HepG2 (cell line): Measurements from ENCODE around the gene IFIH1. TPM values are rescaled to one million over a fixed set of nuclear protein-coding genes. Genes with fewer than 3 reads are reported as not detected.

Source experiments
- ATAC-seq: fragments of 200-7000 bp; cut with Tn5 transposase; 3 replicates; pipeline ENCODE4 v1.9.1; 2020; ENCODE audit warnings: mild to moderate bottlenecking, moderate library complexity
- BruUV-seq: library from RNA; stranded (reverse); fragments of 400-500 nt; replicated peaks from 2 replicates; lab custom pipeline; 2021; lab: Mats Ljungman, UMichigan
- CTCF ChIA-PET: fragments of 300-600 bp; formaldehyde crosslinking; extraction: SDS; loops from one replicate; lab custom pipeline; 2021; ENCODE audit warnings: low total read pairs, inconsistent platforms, low intra/inter-chr PET ratio; lab: Yijun Ruan, JAX
- POLR2A ChIA-PET: fragments of 350-600 bp; sonication (Branson Sonifier 250); formaldehyde crosslinking; loops from one replicate; lab custom pipeline; 2020; ENCODE audit warnings: antibody characterized with exemption, inconsistent platforms; lab: Yijun Ruan, JAX
- DNase-seq: peaks from one replicate; pipeline ENCODE4 v3.0.0-alpha.2; 2015; ENCODE audit warnings: low spot score
- FAIRE-seq: peaks from 3 replicates; lab custom pipeline; 2011; peaks lifted over from hg19 to GRCh38; lab: Jason Lieb, UNC
- H2AFZ ChIP-seq: one replicate; pipeline ENCODE4 v1.6.1; 2011; ENCODE audit warnings: low read length, inconsistent platforms
- H3K27ac ChIP-seq: fragments of 300-600 bp; 3 replicates; pipeline ENCODE4 v1.8.0; 2011; ENCODE audit warnings: mixed run types, mild to moderate bottlenecking, mixed read lengths, low read length, inconsistent platforms; ENCODE audit not compliant: insufficient read depth; ENCODE audit errors: extremely low read length
- H3K27me3 ChIP-seq, 2 experiments: fragments of 200-600 bp in 1 of 2; 2 replicates in 1 of 2; 3 replicates in 1 of 2; pipeline versions ENCODE4 v1.6.0 to v1.8.0; 2011; ENCODE audit warnings: low read length in 2 of 2, mild to moderate bottlenecking in 2 of 2, moderate library complexity in 2 of 2, inconsistent platforms in 1 of 2; ENCODE audit not compliant: insufficient read depth in 2 of 2, control insufficient read depth in 1 of 2
- H3K36me3 ChIP-seq, 2 experiments: fragments of 200-600 bp in 1 of 2; replicated peaks in 1 of 2; 2 replicates in 1 of 2; 3 replicates in 1 of 2; pipeline versions ENCODE4 v1.5.1 to v1.8.0; 2011; ENCODE audit warnings: low read length in 2 of 2, inconsistent platforms in 1 of 2; ENCODE audit not compliant: insufficient read depth in 2 of 2, control insufficient read depth in 1 of 2
- H3K4me1 ChIP-seq: 2 replicates; pipeline ENCODE4 v1.5.1; 2012; ENCODE audit warnings: low read length, inconsistent platforms; ENCODE audit not compliant: insufficient read depth
- H3K4me2 ChIP-seq: 2 replicates; pipeline ENCODE4 v1.6.0; 2011; ENCODE audit warnings: low read depth, low read length, inconsistent platforms
- H3K4me3 ChIP-seq, 3 experiments: fragments of 200-600 bp in 1 of 3; sonication (generic), shearing (Covaris generic) in 1 of 3; replicated peaks in 1 of 3; 2 replicates each; pipeline ENCODE4 v1.5.1; 2011 to 2016; ENCODE audit warnings: low read length in 3 of 3, inconsistent platforms in 2 of 3, low read depth in 2 of 3, mild to moderate bottlenecking in 2 of 3, control low read depth in 1 of 3, mixed read lengths in 1 of 3; ENCODE audit not compliant: insufficient read depth in 1 of 3
- H3K79me2 ChIP-seq: one replicate; pipeline ENCODE4 v1.6.1; 2011; ENCODE audit warnings: low read length, inconsistent platforms; ENCODE audit not compliant: insufficient read depth
- H3K9ac ChIP-seq: 2 replicates; pipeline ENCODE4 v1.6.0; 2011; ENCODE audit warnings: mild to moderate bottlenecking, low read depth, low read length, inconsistent platforms; ENCODE audit not compliant: insufficient read depth
- H3K9me3 ChIP-seq: 2 replicates; pipeline ENCODE4 v1.5.1; 2012; ENCODE audit warnings: mild to moderate bottlenecking, low read length
- H4K20me1 ChIP-seq: 2 replicates; pipeline ENCODE4 v1.6.0; 2011; ENCODE audit warnings: inconsistent platforms, mild to moderate bottlenecking, low read length, moderate library complexity; ENCODE audit not compliant: insufficient read depth
- ATF3 ChIP-seq: sonication (generic); formaldehyde crosslinking; IDR thresholded peaks from 2 replicates; pipeline ENCODE4 v1.4.0; 2020; ENCODE audit warnings: missing genetic modification reagents
- EEA1 ChIP-seq: sonication (generic); formaldehyde crosslinking; IDR thresholded peaks from 2 replicates; pipeline ENCODE4 v1.5.1; 2020; ENCODE audit warnings: mild to moderate bottlenecking, missing genetic modification reagents, borderline replicate concordance
- TAF1 ChIP-seq: sonication (generic); formaldehyde crosslinking; IDR thresholded peaks from 2 replicates; pipeline ENCODE4 v1.4.0; 2020; ENCODE audit warnings: missing genetic modification reagents
- TERF1 ChIP-seq: sonication (generic); formaldehyde crosslinking; IDR thresholded peaks from 2 replicates; pipeline ENCODE4 v1.8.0; 2022; ENCODE audit warnings: mild to moderate bottlenecking, missing genetic modification reagents, moderate library complexity
- ZNF121 ChIP-seq: sonication (generic); formaldehyde crosslinking; IDR thresholded peaks from 2 replicates; pipeline ENCODE4 v1.5.0; 2020; ENCODE audit warnings: mild to moderate bottlenecking, missing genetic modification reagents
- ZNF660 ChIP-seq: sonication (generic); formaldehyde crosslinking; IDR thresholded peaks from 2 replicates; pipeline ENCODE4 v1.5.1; 2020; ENCODE audit warnings: mild to moderate bottlenecking, low read depth, missing genetic modification reagents, borderline replicate concordance
- ZNF670 ChIP-seq: sonication (generic); formaldehyde crosslinking; IDR thresholded peaks from 2 replicates; pipeline ENCODE4 v1.8.0; 2022; ENCODE audit warnings: mild to moderate bottlenecking, missing genetic modification reagents, borderline replicate concordance
- WGBS: methylation state at CpG from one replicate; pipeline ENCODE4 v1.1.6; 2017; ENCODE audit warnings: low lambda C conversion rate; 5-methylcytosine and 5-hydroxymethylcytosine counted together
- in situ Hi-C: cut with HindIII; loops from 2 replicates; pipeline ENCODE4 v1.10.0; 2017; ENCODE audit warnings: low pct_unique_long_range_greater_than_20kb; ENCODE audit not compliant: extremely low pct_ligation_motif_present
- intact Hi-C: fragments of 100-400 bp; cut with micrococcal nuclease; formaldehyde crosslinking; loops from one replicate; pipeline ENCODE4 v1.10.0; 2022; ENCODE audit not compliant: unreplicated experiment
- polyA plus RNA-seq, 8 experiments: library from polyadenylated mRNA; depleted of rRNA in 3 of 8; stranded (reverse) in 7 of 8; unstranded in 1 of 8; fragments of >200 nt; fragmentation: Illumina TruSeq in 4 of 8; extraction: Trizol in 4 of 8; gene quantifications; 2 replicates each; pipeline versions ENCODE4 v1.2.1 to v1.2.3, GENCODE V29; 2011 to 2016; ENCODE audit warnings: low read depth in 4 of 8, missing spikeins in 1 of 8, mixed read lengths in 1 of 8; ENCODE audit not compliant: insufficient read depth in 1 of 8
- total RNA-seq, 5 experiments: library from RNA; depleted of rRNA; stranded (reverse); fragments of >200 nt; fragmentation: Illumina TruSeq; extraction: Trizol; gene quantifications; 2 replicates each; pipeline ENCODE4 v1.2.3, GENCODE V29; 2016; ENCODE audit warnings: low read depth in 1 of 5
- TF ChIP-seq, protein P1 (sequence below): sonication (generic); formaldehyde crosslinking; IDR thresholded peaks from 2 replicates; pipeline ENCODE4 v1.8.1; 2023; ENCODE audit warnings: missing genetic modification reagents, inconsistent platforms, borderline replicate concordance

The IFIH1 gene
- total and polyA plus RNA-seq, 2 of the 13 experiments (the other 11 are each of a cell fraction or from before 2014, with no cell fraction given): 1.5 to 11.5 TPM

GRCh38 chr2:162258169-162258568 is 60.3 kb downstream of the IFIH1 start:
- Histone ChIP-seq H3K4me1 (no peaks in the 10 kb centered on the region), H3K4me3 (no peak overlapping the region), H4K20me1 (no peaks in the 10 kb centered on the region), H3K27ac (no peak overlapping the region), H3K27me3 (no peaks in the 10 kb centered on the region), H2AFZ (no peak overlapping the region), H3K36me3 (no peaks in the 10 kb centered on the region), H3K79me2 (no peaks in the 10 kb centered on the region), H3K4me2 (no peak overlapping the region), H3K9me3 (no peaks in the 10 kb centered on the region), H3K9ac (no peak overlapping the region)
- intact Hi-C loops (no loop called here), in situ Hi-C loops (no loop called here)
- FAIRE-seq: peak; percentile 18
- DNase-seq: no peak
- TF ChIP-seq TAF1 (CRISPR knock-in tag): no peak
- TF ChIP-seq ATF3: no peak
- no peak for TF ChIP-seq ZNF121 (CRISPR knock-in tag)
- TF ChIP-seq EEA1 (CRISPR knock-in tag): no peak
- TF ChIP-seq, protein P1, sequence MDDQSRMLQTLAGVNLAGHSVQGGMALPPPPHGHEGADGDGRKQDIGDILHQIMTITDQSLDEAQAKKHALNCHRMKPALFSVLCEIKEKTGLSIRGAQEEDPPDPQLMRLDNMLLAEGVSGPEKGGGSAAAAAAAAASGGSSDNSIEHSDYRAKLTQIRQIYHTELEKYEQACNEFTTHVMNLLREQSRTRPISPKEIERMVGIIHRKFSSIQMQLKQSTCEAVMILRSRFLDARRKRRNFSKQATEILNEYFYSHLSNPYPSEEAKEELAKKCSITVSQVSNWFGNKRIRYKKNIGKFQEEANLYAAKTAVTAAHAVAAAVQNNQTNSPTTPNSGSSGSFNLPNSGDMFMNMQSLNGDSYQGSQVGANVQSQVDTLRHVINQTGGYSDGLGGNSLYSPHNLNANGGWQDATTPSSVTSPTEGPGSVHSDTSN (CRISPR knock-in tag): no peak
- no peak for TF ChIP-seq TERF1 (CRISPR knock-in tag)
- no peak for TF ChIP-seq ZNF660
- TF ChIP-seq ZNF670 (CRISPR knock-in tag): no peak
- POLR2A ChIA-PET: no interaction called here
- peak; percentile 61; the same call in 2 of the 3 replicates for ATAC-seq
- 37% methylated on average over 4 of the region's 4 CpGs for WGBS
- no TSS peak for BruUV-seq
- CTCF ChIA-PET: no interaction called here
